GM18502 (cell line): Measurements from ENCODE around the gene FAM78B.

Experiments used
- ATAC-seq: cut with Tn5 transposase; IDR thresholded peaks from one replicate; pipeline ENCODE4 v1.9.1; 2021; ENCODE audit warnings: mild to moderate bottlenecking; ENCODE audit not compliant: unreplicated experiment, poor library complexity

FAM78B gene, protein sequence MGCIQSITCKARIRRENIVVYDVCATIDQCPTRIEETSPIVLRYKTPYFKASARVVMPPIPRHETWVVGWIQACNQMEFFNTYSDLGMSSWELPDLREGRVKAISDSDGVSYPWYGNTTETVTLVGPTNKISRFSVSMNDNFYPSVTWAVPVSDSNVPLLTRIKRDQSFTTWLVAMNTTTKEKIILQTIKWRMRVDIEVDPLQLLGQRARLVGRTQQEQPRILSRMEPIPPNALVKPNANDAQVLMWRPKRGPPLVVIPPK

GRCh38 chr1:166166698-166167571 lies at the start of gene FAM78B:
Gene FAM78B, minus strand, starts transcription at chr1:166167001. Its CDS starts 753 bp downstream, at chr1:166166248.
- peak; percentile 51 for ATAC-seq

DNA sequence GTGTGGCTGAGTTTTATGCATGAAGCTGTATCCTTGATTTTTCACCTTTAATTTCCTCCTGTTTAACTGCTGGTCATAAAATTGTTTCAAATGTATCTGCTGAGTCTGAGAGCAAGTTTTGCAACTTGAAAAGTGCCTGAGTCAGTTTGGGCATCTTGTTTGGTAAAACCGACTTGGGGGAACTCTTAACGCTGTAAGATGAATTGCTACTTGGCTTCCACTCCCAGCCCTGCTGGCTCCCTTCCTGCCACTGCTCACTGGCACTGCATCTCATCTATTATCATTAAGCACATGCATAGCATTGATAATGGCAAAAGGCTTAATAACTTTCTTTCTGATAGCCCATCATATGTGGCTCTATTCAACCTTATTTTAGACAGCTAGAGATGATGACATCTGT lies 35.7 kb upstream of the FAM78B start:
- no peak for ATAC-seq

DNA sequence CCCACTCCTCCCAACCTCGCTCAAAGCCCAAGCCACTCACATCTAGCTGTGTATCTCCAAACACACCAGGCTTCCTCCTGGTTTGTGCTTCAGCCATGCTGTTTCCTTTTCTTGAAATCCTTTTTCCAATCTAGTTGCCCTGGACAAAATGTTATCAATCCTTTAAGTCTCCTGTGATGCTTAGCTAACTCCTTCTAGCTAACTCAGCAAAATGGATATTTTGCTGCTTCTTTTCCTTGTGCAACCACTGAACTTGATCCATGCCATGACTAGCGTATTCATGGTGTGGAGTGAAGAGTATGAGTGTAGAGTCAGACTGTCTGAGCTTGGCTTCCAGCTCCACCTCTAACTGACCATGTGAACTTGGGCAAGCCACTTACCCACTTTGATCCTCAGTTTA lies 33.9 kb upstream of the FAM78B start:
- no peak for ATAC-seq

GRCh38 chr1:166197597-166197996 lies 30.8 kb upstream of the FAM78B start:
- ATAC-seq = no peak

DNA sequence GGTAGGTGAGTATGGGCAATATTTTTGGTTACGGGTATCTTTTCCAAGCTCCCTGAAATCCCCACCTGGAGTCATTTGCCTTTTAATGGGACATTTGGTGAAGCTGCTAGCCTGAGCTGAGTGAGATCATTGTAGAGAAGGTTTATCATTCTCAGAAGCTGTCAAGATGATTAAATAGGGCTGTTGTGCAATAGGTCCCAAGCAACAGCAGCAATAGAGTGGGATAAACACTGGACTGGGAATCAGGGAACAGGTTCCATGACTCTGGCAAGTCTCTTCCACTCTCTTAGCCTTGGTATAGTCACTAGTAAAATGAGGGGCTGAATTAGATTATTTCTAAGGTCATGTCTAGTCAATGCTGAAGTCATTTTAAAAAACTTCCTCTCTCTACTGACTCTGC lies 30.3 kb upstream of the FAM78B start:
- ATAC-seq = no peak

DNA sequence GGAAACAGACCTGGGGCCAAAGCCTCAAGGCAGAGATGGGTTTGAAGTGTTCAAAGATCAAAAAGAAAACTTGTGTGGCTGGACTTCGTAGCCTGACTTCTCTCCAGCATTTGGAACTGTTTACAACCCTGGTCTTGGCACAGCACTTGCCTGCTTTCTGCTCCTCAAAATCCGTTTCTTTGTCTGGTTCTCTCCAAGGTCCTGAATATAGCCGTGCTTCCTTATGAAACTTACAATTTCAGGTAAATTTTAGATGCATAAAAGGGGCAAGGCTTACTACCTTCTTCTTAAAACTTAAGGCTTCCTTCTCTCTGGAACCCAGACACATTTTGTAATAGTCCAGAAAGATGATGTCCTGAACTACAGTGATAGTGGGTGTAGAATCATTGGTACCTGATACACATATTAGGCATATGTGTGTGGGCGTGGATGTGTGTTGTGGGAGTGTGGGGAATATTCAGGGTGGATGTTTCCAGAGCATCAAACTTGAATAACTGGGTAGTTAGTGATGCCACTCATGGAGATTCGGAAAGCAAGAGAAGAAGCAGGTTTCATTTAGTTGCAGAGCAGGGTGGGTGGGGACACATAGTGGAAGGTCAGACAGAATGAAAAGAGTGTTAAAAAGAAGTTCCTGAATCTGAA lies 26.4 kb upstream of the FAM78B start:
- ATAC-seq = no peak

DNA sequence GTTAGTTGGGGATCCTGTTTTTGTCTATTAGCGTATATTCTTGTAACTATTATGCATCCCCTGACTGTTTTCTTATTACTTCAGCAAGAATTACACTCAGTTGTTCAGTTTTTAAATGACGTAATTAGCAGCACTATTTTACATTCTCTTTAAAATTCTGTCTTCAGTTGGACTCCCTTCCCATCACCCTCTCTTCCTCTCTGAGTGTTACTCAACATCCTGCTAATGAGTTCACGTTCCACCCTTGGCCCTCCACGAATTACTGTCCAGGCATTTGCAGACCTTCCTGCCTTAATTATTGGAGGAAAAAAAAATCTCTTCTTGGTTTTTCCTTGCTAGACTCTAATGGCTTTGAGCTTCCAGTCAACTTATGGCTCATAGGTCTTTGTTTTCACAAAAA lies 23.6 kb upstream of the FAM78B start:
- no peak for ATAC-seq

DNA sequence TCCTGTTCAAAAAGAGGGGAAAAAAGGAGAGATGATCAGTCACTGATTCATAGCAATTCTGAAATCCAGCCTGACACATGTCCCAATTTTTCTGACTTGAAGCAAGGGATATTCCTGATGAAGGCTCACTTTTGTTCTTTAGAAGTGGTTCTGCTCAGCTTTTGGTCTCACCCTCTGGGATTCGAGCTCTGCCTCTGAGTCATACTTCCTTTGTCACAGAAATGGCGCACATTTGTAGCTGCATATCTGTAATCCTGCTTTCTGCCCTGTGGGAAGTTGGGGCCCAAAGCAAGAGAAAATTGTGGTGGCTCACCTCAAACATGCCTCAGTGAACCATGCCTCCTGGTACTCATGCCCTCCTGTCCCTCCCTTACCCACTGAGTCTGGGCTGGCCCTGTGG lies 22.3 kb upstream of the FAM78B start:
- ATAC-seq = no peak

- no peak for ATAC-seq
These were observed 18.7 kb upstream of the FAM78B start for GRCh38 chr1:166185526-166185925.

DNA sequence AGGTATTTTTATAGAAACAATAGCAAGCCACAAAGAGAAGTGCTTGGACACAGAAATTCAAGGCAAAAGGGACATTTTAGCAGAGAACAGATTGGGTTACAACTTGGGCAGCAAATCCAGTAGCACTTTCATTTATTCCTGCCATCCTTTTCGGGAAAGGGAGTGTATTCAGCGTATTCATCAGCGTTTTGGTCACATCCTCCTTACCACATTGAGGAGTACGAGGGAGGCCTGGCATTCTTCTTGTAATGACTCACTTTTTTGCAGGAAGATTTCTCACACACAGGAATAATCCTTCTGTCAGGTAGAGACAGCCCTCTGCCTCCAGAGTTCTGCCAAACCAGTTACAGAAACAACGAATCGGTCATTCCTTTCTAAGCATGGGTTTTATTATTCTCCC lies 18.1 kb upstream of the FAM78B start:
- ATAC-seq = no peak

- no peak for ATAC-seq
These were observed 17.2 kb upstream of the FAM78B start for GRCh38 chr1:166184012-166184411.

- ATAC-seq = peak; percentile 68
These were observed 15.5 kb upstream of the FAM78B start for GRCh38 chr1:166182281-166182680.

DNA sequence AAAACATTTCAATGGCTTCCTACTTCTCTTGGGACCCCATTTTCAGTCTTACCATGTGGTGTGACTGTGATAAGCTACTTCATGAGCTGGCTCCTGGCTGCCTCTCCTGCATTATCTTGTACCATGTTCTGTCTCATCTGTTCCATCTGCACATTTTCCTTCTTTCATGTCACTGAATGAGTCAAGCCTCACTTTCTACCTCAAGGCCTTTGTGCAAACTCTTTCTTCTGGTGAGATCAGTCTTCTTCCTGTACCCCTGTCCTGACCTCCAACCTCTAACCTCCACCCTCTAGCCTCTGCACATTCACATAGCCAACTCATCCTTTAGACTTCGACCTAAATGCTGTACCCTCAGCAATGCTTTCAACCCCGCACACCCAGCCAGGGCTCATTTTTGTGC lies 9.6 kb upstream of the FAM78B start:
- no peak for ATAC-seq

GRCh38 chr1:166175032-166175431 lies 8.2 kb upstream of the FAM78B start:
- ATAC-seq = no peak

DNA sequence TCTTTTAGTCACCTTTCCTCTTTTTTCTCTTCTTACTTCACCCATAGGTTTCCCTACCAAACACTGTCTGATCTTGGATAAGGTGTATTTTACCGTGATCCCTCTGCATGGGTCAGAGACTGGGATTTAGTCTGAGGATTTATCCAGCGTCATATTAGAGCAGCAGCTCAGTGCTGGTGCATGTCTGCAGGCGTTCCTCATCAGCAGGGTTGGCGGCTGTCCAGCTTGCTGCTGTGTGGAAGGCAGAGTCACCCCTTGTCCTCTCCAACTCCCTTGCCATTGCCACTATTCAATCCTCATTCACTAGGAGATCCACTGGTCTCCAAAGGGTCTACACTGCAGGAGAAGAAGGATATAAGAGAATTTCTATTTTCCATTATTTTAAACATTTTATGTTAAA lies 7.3 kb upstream of the FAM78B start:
- ATAC-seq = no peak

- ATAC-seq = no peak
These were observed 5.3 kb upstream of the FAM78B start for GRCh38 chr1:166172106-166172505.

DNA sequence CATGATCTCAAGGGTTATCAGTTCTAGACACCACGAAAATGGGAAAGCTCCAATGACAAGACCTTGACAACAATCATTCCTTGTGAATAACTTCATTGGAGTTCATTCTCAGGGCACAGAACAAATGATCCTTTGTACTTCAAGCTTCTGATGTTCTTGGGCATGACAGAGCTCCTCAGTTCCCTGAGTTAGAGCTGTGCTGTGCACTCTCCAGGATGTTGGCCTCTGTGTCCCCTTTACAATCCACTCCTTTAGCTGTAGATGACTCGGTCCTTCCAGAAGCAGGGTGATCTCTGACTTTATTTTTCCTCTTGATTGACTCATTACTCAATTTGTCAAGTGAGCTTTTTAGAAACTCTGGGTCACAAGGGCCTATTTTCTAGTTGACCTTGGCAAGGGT lies 3.9 kb upstream of the FAM78B start:
- ATAC-seq = no peak

- ATAC-seq = peak; percentile 56
These were observed 3.3 kb upstream of the FAM78B start for GRCh38 chr1:166170075-166170474.

GRCh38 chr1:166169182-166169581 lies 2.4 kb upstream of the FAM78B start:
- no peak for ATAC-seq

DNA sequence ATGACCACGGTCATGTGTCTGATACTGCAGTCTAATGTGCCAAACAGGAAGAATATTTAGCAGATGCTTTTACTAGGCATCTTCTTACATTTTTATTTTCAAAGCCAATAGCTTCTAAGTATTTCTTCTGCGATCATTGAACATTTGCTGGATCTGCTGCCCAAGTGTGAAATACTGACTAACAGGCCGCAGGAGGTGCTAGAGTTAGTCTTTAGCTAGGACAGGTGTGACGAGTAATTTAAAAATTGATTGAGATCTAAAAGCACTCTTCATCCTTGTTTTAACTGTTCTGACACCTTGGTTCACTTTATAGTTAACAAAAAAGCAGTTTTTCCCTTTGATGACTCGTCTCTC lies 748 bp upstream of the FAM78B start:
- no peak for ATAC-seq

GRCh38 chr1:166166329-166166697 lies 488 bp downstream of the FAM78B start:
- ATAC-seq = peak; percentile 7
